ENCODE measurements around the gene APBA1.

The APBA1 gene

GRCh38 chr9:69516353-69517322, 155.5 kb downstream of the APBA1 start:
- no peak for DNase-seq

GRCh38 chr9:69515810-69516209, 156.4 kb downstream of the APBA1 start:
- no peak for DNase-seq

DNA sequence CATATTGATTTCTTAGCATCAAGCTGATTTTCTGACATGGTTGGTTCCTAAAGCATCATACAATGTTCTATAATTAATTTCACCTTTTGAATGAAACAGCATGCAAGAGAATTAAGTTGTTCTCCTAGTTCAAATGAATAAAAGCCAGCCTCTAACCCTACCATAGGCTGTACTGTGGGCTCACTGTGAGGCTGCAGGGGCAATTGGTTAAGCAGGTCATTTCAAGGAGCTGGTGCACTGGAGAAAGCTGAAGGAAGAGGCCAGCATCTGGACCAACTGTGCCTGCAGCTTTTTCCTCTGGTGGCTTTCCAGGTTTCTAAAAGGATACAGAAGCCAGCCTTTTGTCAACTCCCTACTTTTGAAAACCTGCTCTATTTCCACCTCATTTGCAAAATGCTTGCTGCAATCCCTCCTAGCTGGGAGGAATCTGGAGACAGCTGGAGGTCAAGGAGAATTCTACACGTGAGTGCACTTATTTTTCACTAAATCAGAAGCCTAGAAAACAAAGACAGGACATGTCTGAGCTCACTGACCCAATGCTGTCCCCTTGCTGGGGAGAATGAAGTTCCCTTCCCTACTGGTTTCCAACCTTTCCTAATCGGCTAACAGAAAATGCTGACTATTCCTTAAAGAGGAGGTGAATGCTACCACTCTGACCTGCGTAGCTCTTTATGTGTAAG, 158.9 kb downstream of the APBA1 start:
- no peak for DNase-seq

- DNase-seq: no peak
Measured at GRCh38 chr9:69504058-69504457, 168.1 kb downstream of the APBA1 start.

- no peak for DNase-seq
Measured at GRCh38 chr9:69502671-69503301, 169.4 kb downstream of the APBA1 start.

- no peak for DNase-seq
Measured at GRCh38 chr9:69500896-69501295, 171.3 kb downstream of the APBA1 start.

- no peak for DNase-seq
Measured at GRCh38 chr9:69499959-69500358, 172.2 kb downstream of the APBA1 start.

DNA sequence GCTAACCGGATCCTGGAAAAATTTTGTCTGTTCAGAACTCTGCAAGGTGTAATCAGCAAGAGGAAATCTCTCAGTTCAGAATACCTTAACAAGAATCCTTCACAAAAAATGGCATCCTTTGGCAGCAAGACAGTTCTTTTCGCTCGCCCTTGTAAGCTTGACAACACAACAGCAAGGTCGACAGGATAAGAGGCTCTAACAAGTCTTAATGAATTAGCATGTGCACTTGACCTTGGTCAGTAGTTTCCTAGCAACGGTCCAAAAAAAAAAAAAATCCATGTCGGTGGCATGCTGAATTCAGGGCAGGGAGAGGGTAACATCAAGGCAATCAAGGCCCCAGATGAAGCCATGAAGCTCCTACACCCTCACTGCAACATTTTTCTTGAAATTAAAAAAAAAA, 172.8 kb downstream of the APBA1 start:
- DNase-seq: no peak

GRCh38 chr9:69498470-69498869, 173.7 kb downstream of the APBA1 start:
- DNase-seq: no peak

GRCh38 chr9:69497816-69498215, 174.4 kb downstream of the APBA1 start:
- DNase-seq: no peak

DNA sequence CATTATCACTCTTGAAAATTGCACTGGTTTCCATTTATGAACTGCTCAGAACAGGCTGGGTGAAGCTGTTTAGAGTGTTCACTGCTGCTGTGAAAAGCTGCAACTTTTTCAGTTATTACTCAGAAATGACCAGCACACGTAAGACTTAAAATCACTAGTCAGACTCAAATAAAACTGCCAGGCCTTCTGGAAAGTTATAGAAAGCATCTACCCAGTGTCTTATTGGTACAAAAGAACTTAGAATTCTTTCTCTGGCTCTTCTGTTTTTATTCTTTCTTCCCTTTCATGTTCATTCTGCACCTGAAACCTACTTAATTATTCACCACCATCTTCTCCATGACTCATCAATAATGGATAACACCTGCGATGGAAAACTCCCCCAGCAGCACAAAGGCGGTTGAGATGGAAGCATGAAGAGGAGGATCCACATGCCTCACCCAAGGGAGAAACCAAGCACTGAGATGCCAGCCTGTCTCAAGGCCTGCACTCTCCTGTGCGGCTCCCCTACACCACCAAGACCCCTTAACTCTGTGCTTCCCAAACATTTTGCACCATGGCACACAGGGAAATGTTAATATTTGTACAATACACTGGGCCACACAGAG, 175.2 kb downstream of the APBA1 start:
- no peak for DNase-seq

- no peak for DNase-seq
Measured at GRCh38 chr9:69495296-69495695, 176.9 kb downstream of the APBA1 start.

- DNase-seq: no peak
Measured at GRCh38 chr9:69494763-69495162, 177.4 kb downstream of the APBA1 start.

DNA sequence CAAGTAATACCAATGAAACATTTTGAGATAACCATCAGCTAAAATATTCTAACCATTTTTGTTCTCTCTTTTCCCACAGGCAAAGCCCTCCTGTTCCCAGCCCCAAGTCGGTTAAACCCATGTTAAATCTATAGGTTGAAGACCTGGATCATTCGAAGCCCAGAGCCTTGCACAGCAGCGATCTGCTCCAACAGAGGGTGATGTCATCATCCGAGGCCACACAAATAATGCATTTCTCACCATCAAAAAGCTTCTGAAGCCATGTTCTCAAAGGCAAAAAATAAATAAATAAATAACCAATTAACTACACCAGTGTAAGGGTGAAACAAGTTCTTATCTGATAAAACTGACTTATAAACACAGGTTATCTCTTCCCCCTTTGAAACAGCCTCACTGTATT, 178.0 kb downstream of the APBA1 start:
- no peak for DNase-seq

- no peak for DNase-seq
Measured at GRCh38 chr9:69486498-69486897, 185.7 kb downstream of the APBA1 start.

GRCh38 chr9:69485466-69485865, 186.7 kb downstream of the APBA1 start:
- DNase-seq: no peak

- no peak for DNase-seq
Measured at GRCh38 chr9:69483886-69484422, 188.2 kb downstream of the APBA1 start.

GRCh38 chr9:69476797-69477196, 195.4 kb downstream of the APBA1 start:
- no peak for DNase-seq

DNA sequence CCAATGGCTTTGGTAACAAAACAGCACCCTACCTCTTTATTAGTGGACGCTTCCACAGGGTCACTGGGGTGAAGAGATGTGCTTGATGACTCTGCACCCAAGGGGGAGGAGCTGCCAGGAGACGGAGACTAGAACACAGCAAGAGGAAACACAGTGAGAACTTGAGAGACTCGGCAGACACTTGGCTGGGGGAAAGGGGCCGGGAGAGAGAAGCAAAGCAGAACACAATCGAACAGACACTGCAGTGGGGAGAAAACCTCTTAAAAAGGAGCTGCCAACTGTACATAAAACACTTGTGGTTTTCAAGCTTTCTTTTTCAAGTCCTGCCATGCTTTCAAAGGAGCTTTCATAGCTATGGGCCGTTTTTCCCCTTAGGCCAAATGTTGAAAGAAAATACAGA, 196.2 kb downstream of the APBA1 start:
- DNase-seq: no peak

- no peak for DNase-seq
Measured at GRCh38 chr9:69474821-69475220, 197.3 kb downstream of the APBA1 start.

- DNase-seq: no peak
Measured at GRCh38 chr9:69472101-69472620, 200.0 kb downstream of the APBA1 start.

DNA sequence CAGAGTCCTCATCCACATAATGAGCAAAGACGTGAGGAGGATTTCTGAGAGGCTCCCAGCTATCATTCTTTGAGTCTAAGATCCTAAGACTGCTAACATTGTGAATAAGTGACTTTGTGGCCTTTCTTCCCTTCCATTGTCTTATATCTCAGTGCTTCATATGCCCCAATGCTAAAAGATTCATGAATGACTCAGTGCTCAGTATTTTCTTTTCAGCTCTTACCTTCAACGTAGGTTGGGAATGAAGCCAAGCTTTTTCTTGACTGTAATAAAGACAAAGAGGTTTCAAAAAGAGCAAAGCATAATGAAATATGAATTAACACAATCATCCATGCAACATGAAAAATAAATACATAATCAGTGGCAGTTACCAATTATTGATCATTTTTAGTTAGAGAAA, 200.7 kb downstream of the APBA1 start:
- no peak for DNase-seq
